ENCODE results near the gene NBAS.

Gene NBAS

DNA sequence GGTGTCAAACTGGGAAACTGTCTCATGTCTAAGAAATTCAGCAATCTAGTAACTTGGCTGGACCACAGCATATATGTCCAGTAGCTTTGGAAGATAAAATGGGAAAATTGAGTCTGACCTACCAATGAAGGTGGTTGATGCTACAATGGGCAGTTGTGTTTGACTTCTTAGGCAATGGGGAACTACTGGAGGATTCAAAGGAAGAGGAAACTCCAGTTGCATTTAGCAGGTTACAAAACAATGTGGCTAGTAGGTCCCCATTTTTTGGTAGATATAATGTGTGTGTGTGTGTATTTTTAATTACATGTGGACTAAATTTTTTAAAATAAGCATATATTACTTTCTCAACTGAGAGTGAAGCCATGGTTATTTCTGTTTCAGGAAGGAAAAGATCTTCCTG, 427.7 kb downstream of the NBAS start:
- Histone ChIP-seq H3K9me2 (ENCODE audit: low read depth, low read length) (no peaks in the 10 kb centered on the region), H4K20me1 (ENCODE audit: insufficient read depth, low read length) (no peaks in the 10 kb centered on the region), H3K36me3 (ENCODE audit: insufficient read depth, low read length) (no peaks in the 10 kb centered on the region), H3K4me3 (ENCODE audit: low read depth, low read length, poor library complexity, severe bottlenecking) (no peak overlapping the region), H3K4me1 (ENCODE audit: insufficient read depth, low read length, severe bottlenecking) (no peaks in the 10 kb centered on the region), H3K27ac (ENCODE audit: low read depth, low read length, poor library complexity, severe bottlenecking) (no peak overlapping the region), H3K9me3 (ENCODE audit: low read length) (no peaks in the 10 kb centered on the region), H3F3A (ENCODE audit: insufficient read depth, low read length) (no peaks in the 10 kb centered on the region), H3K9ac (ENCODE audit: low read length) (no peak overlapping the region), H3K4me2 (ENCODE audit: low read length) (no peak overlapping the region), H3K79me2 (ENCODE audit: insufficient read depth, low read length) (no peaks in the 10 kb centered on the region), H3K27me3 (ENCODE audit: insufficient read depth, low read length) (no peaks in the 10 kb centered on the region), H2AFZ (ENCODE audit: low read length) (no peak overlapping the region)
- TF ChIP-seq EZH2 (IDR thresholded peaks at IDR 0.05; ENCODE audit: borderline replicate concordance, low read length): no peak
- TF ChIP-seq, protein P1, sequence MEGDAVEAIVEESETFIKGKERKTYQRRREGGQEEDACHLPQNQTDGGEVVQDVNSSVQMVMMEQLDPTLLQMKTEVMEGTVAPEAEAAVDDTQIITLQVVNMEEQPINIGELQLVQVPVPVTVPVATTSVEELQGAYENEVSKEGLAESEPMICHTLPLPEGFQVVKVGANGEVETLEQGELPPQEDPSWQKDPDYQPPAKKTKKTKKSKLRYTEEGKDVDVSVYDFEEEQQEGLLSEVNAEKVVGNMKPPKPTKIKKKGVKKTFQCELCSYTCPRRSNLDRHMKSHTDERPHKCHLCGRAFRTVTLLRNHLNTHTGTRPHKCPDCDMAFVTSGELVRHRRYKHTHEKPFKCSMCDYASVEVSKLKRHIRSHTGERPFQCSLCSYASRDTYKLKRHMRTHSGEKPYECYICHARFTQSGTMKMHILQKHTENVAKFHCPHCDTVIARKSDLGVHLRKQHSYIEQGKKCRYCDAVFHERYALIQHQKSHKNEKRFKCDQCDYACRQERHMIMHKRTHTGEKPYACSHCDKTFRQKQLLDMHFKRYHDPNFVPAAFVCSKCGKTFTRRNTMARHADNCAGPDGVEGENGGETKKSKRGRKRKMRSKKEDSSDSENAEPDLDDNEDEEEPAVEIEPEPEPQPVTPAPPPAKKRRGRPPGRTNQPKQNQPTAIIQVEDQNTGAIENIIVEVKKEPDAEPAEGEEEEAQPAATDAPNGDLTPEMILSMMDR (IDR thresholded peaks at IDR 0.05; ENCODE audit: low read length): no peak

DNA sequence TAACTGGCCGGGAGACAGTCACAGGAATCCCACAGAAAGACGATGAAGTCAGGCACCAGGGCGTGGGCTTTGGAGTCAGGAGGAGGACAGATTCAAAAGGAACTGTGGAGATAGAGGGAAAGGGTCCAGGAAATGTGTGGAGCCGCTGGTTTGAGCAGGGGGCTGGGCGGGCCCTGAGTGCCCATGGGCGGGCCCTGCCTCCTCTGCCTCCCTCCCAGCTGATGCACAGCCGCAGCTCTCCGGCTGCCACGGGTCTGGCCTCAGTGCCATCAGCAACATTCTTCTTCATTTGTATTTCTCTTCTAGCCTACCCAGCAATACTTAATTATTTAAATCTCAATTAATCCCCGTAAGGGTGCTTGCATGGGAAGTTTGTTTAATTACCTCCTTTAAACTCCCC, 432.3 kb downstream of the NBAS start:
- no peaks in the 10 kb centered on the region for H3K4me1 ChIP-seq (ENCODE audit: insufficient read depth, low read length, severe bottlenecking)
- no peak overlapping the region for H3K9ac ChIP-seq (ENCODE audit: low read length)
- no peaks in the 10 kb centered on the region for H3K79me2 ChIP-seq (ENCODE audit: insufficient read depth, low read length)
- no peaks in the 10 kb centered on the region for H3K27me3 ChIP-seq (ENCODE audit: insufficient read depth, low read length)
- TF ChIP-seq, protein P1 (IDR thresholded peaks at IDR 0.05; ENCODE audit: low read length): no peak
- TF ChIP-seq EZH2 (IDR thresholded peaks at IDR 0.05; ENCODE audit: borderline replicate concordance, low read length): no peak
- no peaks in the 10 kb centered on the region for H3F3A ChIP-seq (ENCODE audit: insufficient read depth, low read length)
- H3K4me2 ChIP-seq (ENCODE audit: low read length): no peak overlapping the region
- no peaks in the 10 kb centered on the region for H3K9me2 ChIP-seq (ENCODE audit: low read depth, low read length)
- no peaks in the 10 kb centered on the region for H3K9me3 ChIP-seq (ENCODE audit: low read length)
- no peaks in the 10 kb centered on the region for H4K20me1 ChIP-seq (ENCODE audit: insufficient read depth, low read length)
- no peak overlapping the region for H2AFZ ChIP-seq (ENCODE audit: low read length)
- no peak overlapping the region for H3K4me3 ChIP-seq (ENCODE audit: low read depth, low read length, poor library complexity, severe bottlenecking)
- H3K27ac ChIP-seq (ENCODE audit: low read depth, low read length, poor library complexity, severe bottlenecking): no peak overlapping the region
- H3K36me3 ChIP-seq (ENCODE audit: insufficient read depth, low read length): no peaks in the 10 kb centered on the region

DNA sequence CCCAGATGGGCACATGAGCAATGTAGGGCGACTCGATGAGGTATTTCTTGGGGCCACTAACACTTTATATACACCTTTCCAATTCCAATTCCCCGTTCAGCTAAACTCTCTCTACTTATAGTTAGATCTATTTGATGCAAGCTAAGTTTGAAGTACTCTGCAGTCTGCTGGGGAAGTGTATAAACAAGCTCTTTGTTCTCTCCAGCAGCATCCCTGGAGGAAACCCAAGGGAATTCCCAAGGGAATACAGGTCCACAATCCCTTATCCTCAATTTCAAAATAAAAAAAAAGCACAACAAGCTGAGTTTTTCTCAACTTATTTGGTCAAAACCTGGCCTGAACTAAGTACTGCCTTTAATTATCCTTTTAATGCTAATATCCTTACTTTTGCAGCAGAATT, 433.3 kb downstream of the NBAS start:
- no peak for TF ChIP-seq EZH2 (IDR thresholded peaks at IDR 0.05; ENCODE audit: borderline replicate concordance, low read length)
- TF ChIP-seq, protein P1 (IDR thresholded peaks at IDR 0.05; ENCODE audit: low read length): no peak
- no peak overlapping the region for H3K27ac ChIP-seq (ENCODE audit: low read depth, low read length, poor library complexity, severe bottlenecking)

More for the DNA sequence above, 433.3 kb downstream of the NBAS start:
- Histone ChIP-seq H3K36me3 (ENCODE audit: insufficient read depth, low read length) (no peaks in the 10 kb centered on the region), H2AFZ (ENCODE audit: low read length) (no peak overlapping the region), H3K79me2 (ENCODE audit: insufficient read depth, low read length) (no peaks in the 10 kb centered on the region), H3K4me3 (ENCODE audit: low read depth, low read length, poor library complexity, severe bottlenecking) (no peak overlapping the region), H4K20me1 (ENCODE audit: insufficient read depth, low read length) (no peaks in the 10 kb centered on the region), H3K9me3 (ENCODE audit: low read length) (no peaks in the 10 kb centered on the region), H3K4me2 (ENCODE audit: low read length) (no peak overlapping the region), H3K27me3 (ENCODE audit: insufficient read depth, low read length) (no peaks in the 10 kb centered on the region), H3F3A (ENCODE audit: insufficient read depth, low read length) (no peaks in the 10 kb centered on the region), H3K9ac (ENCODE audit: low read length) (no peak overlapping the region), H3K4me1 (ENCODE audit: insufficient read depth, low read length, severe bottlenecking) (no peaks in the 10 kb centered on the region), H3K9me2 (ENCODE audit: low read depth, low read length) (no peaks in the 10 kb centered on the region)

All from OCI-LY1 (cell line).